ENCODE data around the gene FBXL4. TPM values are rescaled to one million over a fixed set of nuclear protein-coding genes. Genes with fewer than 3 reads are reported as not detected.

FBXL4 gene
- total RNA-seq, 1 experiment from 2014 or later = 15.1 TPM

- no peak for TF ChIP-seq EZH2 (IDR thresholded peaks at IDR 0.05; ENCODE audit: low read depth)
- TF ChIP-seq, protein P1, sequence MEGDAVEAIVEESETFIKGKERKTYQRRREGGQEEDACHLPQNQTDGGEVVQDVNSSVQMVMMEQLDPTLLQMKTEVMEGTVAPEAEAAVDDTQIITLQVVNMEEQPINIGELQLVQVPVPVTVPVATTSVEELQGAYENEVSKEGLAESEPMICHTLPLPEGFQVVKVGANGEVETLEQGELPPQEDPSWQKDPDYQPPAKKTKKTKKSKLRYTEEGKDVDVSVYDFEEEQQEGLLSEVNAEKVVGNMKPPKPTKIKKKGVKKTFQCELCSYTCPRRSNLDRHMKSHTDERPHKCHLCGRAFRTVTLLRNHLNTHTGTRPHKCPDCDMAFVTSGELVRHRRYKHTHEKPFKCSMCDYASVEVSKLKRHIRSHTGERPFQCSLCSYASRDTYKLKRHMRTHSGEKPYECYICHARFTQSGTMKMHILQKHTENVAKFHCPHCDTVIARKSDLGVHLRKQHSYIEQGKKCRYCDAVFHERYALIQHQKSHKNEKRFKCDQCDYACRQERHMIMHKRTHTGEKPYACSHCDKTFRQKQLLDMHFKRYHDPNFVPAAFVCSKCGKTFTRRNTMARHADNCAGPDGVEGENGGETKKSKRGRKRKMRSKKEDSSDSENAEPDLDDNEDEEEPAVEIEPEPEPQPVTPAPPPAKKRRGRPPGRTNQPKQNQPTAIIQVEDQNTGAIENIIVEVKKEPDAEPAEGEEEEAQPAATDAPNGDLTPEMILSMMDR (conservative IDR thresholded peaks at IDR 0.05) = no peak
- Histone ChIP-seq H4K20me1 (ENCODE audit: insufficient read depth) (no peaks in the 10 kb centered on the region), H3K36me3 (ENCODE audit: low read depth) (no peaks in the 10 kb centered on the region), H3K27me3 (ENCODE audit: insufficient read depth, low read depth) (no peaks in the 10 kb centered on the region), H3F3A (ENCODE audit: insufficient read depth, low read depth) (no peaks in the 10 kb centered on the region), H3K4me1 (replicated peaks; ENCODE audit: insufficient read depth) (no peaks in the 10 kb centered on the region), H3K4me2 (no peak overlapping the region), H3K9me3 (ENCODE audit: insufficient read depth, low read depth) (no peaks in the 10 kb centered on the region), H3K9me2 (ENCODE audit: insufficient read depth) (0 out of 2 replicates have a peak, but pooled peaks cover 7% of the 10 kb centered on the region), H2AFZ (no peak overlapping the region), H3K79me2 (ENCODE audit: low read depth) (no peaks in the 10 kb centered on the region), H3K4me3 (no peak overlapping the region), H3K27ac (no peak overlapping the region)
- POLR2A ChIA-PET (ENCODE audit: unreplicated experiment) = no interaction called here
- CTCF ChIA-PET = no interaction called here
- intact Hi-C loops (cut with micrococcal nuclease; ENCODE audit: unreplicated experiment) = no loop called here
- BruUV-seq (replicated peaks) = no TSS peak
- no peak for DNase-seq
These were observed 38.4 kb upstream of the FBXL4 start for GRCh38 chr6:98986071-98986615.

GRCh38 chr6:98985391-98985790 lies 37.6 kb upstream of the FBXL4 start:
- 0 out of 2 replicates have a peak, but pooled peaks cover 7% of the 10 kb centered on the region for H3K9me2 ChIP-seq (ENCODE audit: insufficient read depth)
- H3K27me3 ChIP-seq (ENCODE audit: insufficient read depth, low read depth) = no peaks in the 10 kb centered on the region
- no peak for TF ChIP-seq EZH2 (IDR thresholded peaks at IDR 0.05; ENCODE audit: low read depth)
- TF ChIP-seq, protein P1 (conservative IDR thresholded peaks at IDR 0.05) = no peak
- no peak overlapping the region for H3K4me2 ChIP-seq
- H3K79me2 ChIP-seq (ENCODE audit: low read depth) = no peaks in the 10 kb centered on the region
- ChIA-PET POLR2A (ENCODE audit: unreplicated experiment) (no interaction called here), CTCF (no interaction called here)
- H3K36me3 ChIP-seq (ENCODE audit: low read depth) = no peaks in the 10 kb centered on the region
- no peak overlapping the region for H2AFZ ChIP-seq
- no peak for DNase-seq
- no TSS peak for BruUV-seq (replicated peaks)
- H3F3A ChIP-seq (ENCODE audit: insufficient read depth, low read depth) = no peaks in the 10 kb centered on the region
- intact Hi-C loops (cut with micrococcal nuclease; ENCODE audit: unreplicated experiment) = no loop called here
- H4K20me1 ChIP-seq (ENCODE audit: insufficient read depth) = no peaks in the 10 kb centered on the region
- H3K9me3 ChIP-seq (ENCODE audit: insufficient read depth, low read depth) = no peaks in the 10 kb centered on the region
- H3K27ac ChIP-seq = no peak overlapping the region
- no peak overlapping the region for H3K4me3 ChIP-seq
- H3K4me1 ChIP-seq (replicated peaks; ENCODE audit: insufficient read depth) = no peaks in the 10 kb centered on the region

GRCh38 chr6:98984121-98984520 lies 36.4 kb upstream of the FBXL4 start:
- TF ChIP-seq EZH2 (IDR thresholded peaks at IDR 0.05; ENCODE audit: low read depth) = no peak
- TF ChIP-seq, protein P1 (conservative IDR thresholded peaks at IDR 0.05) = no peak
- Histone ChIP-seq H4K20me1 (ENCODE audit: insufficient read depth) (no peaks in the 10 kb centered on the region), H3K9me2 (ENCODE audit: insufficient read depth) (0 out of 2 replicates have a peak, but pooled peaks cover 7% of the 10 kb centered on the region), H3K27me3 (ENCODE audit: insufficient read depth, low read depth) (no peaks in the 10 kb centered on the region), H3K9me3 (ENCODE audit: insufficient read depth, low read depth) (no peaks in the 10 kb centered on the region), H3K36me3 (ENCODE audit: low read depth) (no peaks in the 10 kb centered on the region), H3K4me1 (replicated peaks; ENCODE audit: insufficient read depth) (no peaks in the 10 kb centered on the region), H3K79me2 (ENCODE audit: low read depth) (no peaks in the 10 kb centered on the region), H3K4me2 (no peak overlapping the region), H2AFZ (no peak overlapping the region), H3F3A (ENCODE audit: insufficient read depth, low read depth) (no peaks in the 10 kb centered on the region), H3K27ac (no peak overlapping the region), H3K4me3 (no peak overlapping the region)
- BruUV-seq (replicated peaks) = no TSS peak
- POLR2A ChIA-PET (ENCODE audit: unreplicated experiment) = no interaction called here
- intact Hi-C loops (cut with micrococcal nuclease; ENCODE audit: unreplicated experiment) = no loop called here
- no peak for DNase-seq
- CTCF ChIA-PET = no interaction called here
